H1 (cell line): ENCODE data around the gene MAPKAP1. TPM values are rescaled to one million over a fixed set of nuclear protein-coding genes. Genes with fewer than 3 reads are reported as not detected.

Experiments
- CTCF ChIA-PET: fragments of 300-600 bp; sonication (Branson Sonifier 250); formaldehyde crosslinking; loops from one replicate; lab custom pipeline; 2021; ENCODE audit not compliant: partially characterized antibody; lab: Charles Lee
- POLR2A ChIA-PET: fragments of 300-600 bp; sonication (Branson Sonifier 250); formaldehyde crosslinking; loops from one replicate; lab custom pipeline; 2021; ENCODE audit warnings: inconsistent platforms; ENCODE audit not compliant: partially characterized antibody; lab: Charles Lee
- DNase-seq, 2 experiments: peaks; one replicate each; pipeline versions ENCODE4 v3.0.0 to v3.0.0-alpha.2; 2010 to 2022; ENCODE audit warnings: low spot score in 2 of 2, low read depth in 1 of 2, mixed read lengths in 1 of 2
- FAIRE-seq: peaks from 2 replicates; lab custom pipeline; 2011; peaks lifted over from hg19 to GRCh38; lab: Jason Lieb, UNC
- H2AFZ ChIP-seq: 2 replicates; pipeline ENCODE4 v1.8.1; 2012; ENCODE audit warnings: low read length, inconsistent platforms
- H2AK5ac ChIP-seq: 2 replicates; pipeline ENCODE4 v1.6.1; 2013; ENCODE audit warnings: low read depth, low read length
- H2BK120ac ChIP-seq: replicated peaks from 2 replicates; pipeline ENCODE3; 2013; ENCODE audit warnings: low read depth, low read length, inconsistent platforms
- H2BK12ac ChIP-seq: 2 replicates; pipeline ENCODE4 v1.6.1; 2013; ENCODE audit warnings: low read depth, low read length
- H2BK15ac ChIP-seq: 2 replicates; pipeline ENCODE4 v1.6.1; 2013; ENCODE audit warnings: low read length
- H2BK20ac ChIP-seq: 2 replicates; pipeline ENCODE4 v1.6.1; 2013; ENCODE audit warnings: low read length
- H2BK5ac ChIP-seq: 2 replicates; pipeline ENCODE4 v1.6.1; 2013; ENCODE audit warnings: low read depth, low read length
- H3K14ac ChIP-seq: 2 replicates; pipeline ENCODE4 v1.6.1; 2013; ENCODE audit warnings: inconsistent platforms; ENCODE audit not compliant: insufficient read length
- H3K18ac ChIP-seq: 2 replicates; pipeline ENCODE4 v1.6.1; 2013; ENCODE audit warnings: low read length; ENCODE audit errors: extremely low read depth
- H3K23ac ChIP-seq: 2 replicates; pipeline ENCODE4 v1.6.1; 2013; ENCODE audit warnings: inconsistent platforms; ENCODE audit not compliant: insufficient read length
- H3K23me2 ChIP-seq: 2 replicates; pipeline ENCODE4 v1.6.1; 2013; ENCODE audit warnings: low read depth, low read length
- H3K27ac ChIP-seq: 2 replicates; pipeline ENCODE4 v1.6.1; 2011; ENCODE audit warnings: low read depth, low read length, inconsistent platforms
- H3K27me3 ChIP-seq, 4 experiments: replicated peaks in 1 of 4; 1 replicate in 1 of 4; 2 replicates in 3 of 4; pipeline versions ENCODE4 v1.6.1 to v1.8.1; 2011 to 2013; ENCODE audit warnings: low read length in 3 of 4, mild to moderate bottlenecking in 3 of 4, inconsistent platforms in 2 of 4, mixed read lengths in 2 of 4, moderate library complexity in 1 of 4; ENCODE audit not compliant: control insufficient read depth in 3 of 4, insufficient read depth in 3 of 4; ENCODE audit errors: extremely low read depth in 1 of 4
- H3K36me3 ChIP-seq, 4 experiments: 2 replicates each; pipeline versions ENCODE4 v1.6.1 to v1.8.1; 2011 to 2013; ENCODE audit warnings: mild to moderate bottlenecking in 4 of 4, low read length in 3 of 4, moderate library complexity in 2 of 4, control low read depth in 1 of 4, inconsistent platforms in 1 of 4; ENCODE audit not compliant: insufficient read depth in 4 of 4, control insufficient read depth in 2 of 4
- H3K4ac ChIP-seq: replicated peaks from 2 replicates; pipeline ENCODE3; 2013; ENCODE audit warnings: low read length, low read depth, mixed read lengths, inconsistent platforms; ENCODE audit not compliant: insufficient read length
- H3K4me1 ChIP-seq, 4 experiments: replicated peaks in 1 of 4; 1 replicate in 1 of 4; 2 replicates in 3 of 4; pipeline versions ENCODE4 v1.6.1 to v1.8.1; 2011 to 2013; ENCODE audit warnings: low read length in 3 of 4, inconsistent platforms in 2 of 4, mixed read lengths in 1 of 4; ENCODE audit not compliant: insufficient read depth in 4 of 4, control insufficient read depth in 3 of 4
- H3K4me2 ChIP-seq, 2 experiments: 2 replicates each; pipeline versions ENCODE4 v1.6.1 to v1.8.1; 2011 to 2013; ENCODE audit warnings: low read depth in 2 of 2, low read length in 2 of 2, control low read depth in 1 of 2, inconsistent platforms in 1 of 2, mild to moderate bottlenecking in 1 of 2; ENCODE audit not compliant: insufficient read depth in 1 of 2
- H3K4me3 ChIP-seq, 4 experiments: fragments of 200-600, 300-600 bp in 1 of 4; sonication (generic), shearing (Covaris generic), sonication (Bioruptor Twin) in 1 of 4; 2 replicates each; pipeline versions ENCODE4 v1.5.1 to v1.8.1; 2011 to 2016; ENCODE audit warnings: low read length in 4 of 4, low read depth in 3 of 4, control low read depth in 2 of 4, inconsistent platforms in 2 of 4, mild to moderate bottlenecking in 2 of 4, mixed read lengths in 1 of 4, moderate library complexity in 1 of 4; ENCODE audit not compliant: insufficient read depth in 2 of 4; ENCODE audit errors: extremely low read depth in 1 of 4
- H3K56ac ChIP-seq: replicated peaks from 2 replicates; pipeline ENCODE3; 2013; ENCODE audit warnings: low read depth, mild to moderate bottlenecking, mixed read lengths, low read length, inconsistent platforms; ENCODE audit not compliant: insufficient read length
- H3K79me1 ChIP-seq: 2 replicates; pipeline ENCODE4 v1.6.1; 2013; ENCODE audit warnings: low read depth, low read length, control low read depth
- H3K79me2 ChIP-seq, 2 experiments: 2 replicates each; pipeline versions ENCODE4 v1.6.1 to v1.8.1; 2012 to 2013; ENCODE audit warnings: low read length in 2 of 2, mild to moderate bottlenecking in 2 of 2, inconsistent platforms in 1 of 2; ENCODE audit not compliant: insufficient read depth in 2 of 2, control insufficient read depth in 1 of 2
- H3K9ac ChIP-seq, 4 experiments: replicated peaks in 1 of 4; 1 replicate in 1 of 4; 2 replicates in 3 of 4; pipeline versions ENCODE4 v1.6.1 to v1.8.1; 2011 to 2013; ENCODE audit warnings: low read depth in 3 of 4, low read length in 3 of 4, control low read depth in 2 of 4, mild to moderate bottlenecking in 2 of 4, moderate library complexity in 2 of 4, inconsistent platforms in 1 of 4; ENCODE audit errors: extremely low read depth in 1 of 4
- H3K9me3 ChIP-seq, 2 experiments: 2 replicates each; pipeline versions ENCODE4 v1.6.1 to v1.8.1; 2012 to 2013; ENCODE audit warnings: mild to moderate bottlenecking in 2 of 2, moderate library complexity in 2 of 2, control low read depth in 1 of 2, inconsistent platforms in 1 of 2, low read depth in 1 of 2, low read length in 1 of 2, mixed read lengths in 1 of 2; ENCODE audit not compliant: insufficient read depth in 2 of 2
- H4K20me1 ChIP-seq, 2 experiments: replicated peaks in 1 of 2; 2 replicates each; pipeline versions ENCODE3 to v1.8.1; 2011 to 2013; ENCODE audit warnings: inconsistent platforms in 2 of 2, low read length in 2 of 2, mild to moderate bottlenecking in 1 of 2; ENCODE audit not compliant: insufficient read depth in 2 of 2, control insufficient read depth in 1 of 2
- H4K5ac ChIP-seq: 2 replicates; pipeline ENCODE4 v1.6.1; 2013; ENCODE audit warnings: low read length, low read depth, mixed read lengths, inconsistent platforms; ENCODE audit not compliant: insufficient read length
- H4K8ac ChIP-seq: 2 replicates; pipeline ENCODE4 v1.8.0; 2013; ENCODE audit warnings: mild to moderate bottlenecking, moderate library complexity, low read length, inconsistent platforms; ENCODE audit not compliant: insufficient read depth; ENCODE audit errors: extremely low read depth
- H4K91ac ChIP-seq: replicated peaks from 2 replicates; pipeline ENCODE3; 2013; ENCODE audit warnings: low read length, mixed read lengths, inconsistent platforms; ENCODE audit not compliant: insufficient read length
- CHD2 ChIP-seq: IDR thresholded peaks from 2 replicates; pipeline ENCODE4 v1.6.1; 2012; ENCODE audit warnings: low read length, improper control_type of control experiment
- CTBP2 ChIP-seq: IDR thresholded peaks from 2 replicates; pipeline ENCODE4 v1.7.0; 2011; ENCODE audit warnings: borderline replicate concordance, mild to moderate bottlenecking, moderate library complexity, mixed read lengths, low read length; ENCODE audit not compliant: insufficient read depth, insufficient read length
- GTF2F1 ChIP-seq: IDR thresholded peaks from 2 replicates; pipeline ENCODE4 v1.6.1; 2012; ENCODE audit warnings: low read depth, low read length, improper control_type of control experiment, borderline replicate concordance
- HDAC2 ChIP-seq, 2 experiments: fragments of 300-600 bp in 1 of 2; sonication (generic) in 1 of 2; IDR thresholded peaks; 2 replicates each; pipeline ENCODE4 v1.6.1; 2011 to 2012; ENCODE audit warnings: low read depth in 2 of 2, low read length in 2 of 2, mild to moderate bottlenecking in 2 of 2, moderate library complexity in 2 of 2, borderline replicate concordance in 1 of 2, inconsistent platforms in 1 of 2
- MAFK ChIP-seq: IDR thresholded peaks from 2 replicates; pipeline ENCODE4 v1.6.1; 2012; ENCODE audit warnings: low read depth, mild to moderate bottlenecking, improper control_type of control experiment, low read length
- PHF8 ChIP-seq: fragments of 200-600 bp; sonication (generic); conservative IDR thresholded peaks from 2 replicates; pipeline ENCODE4 v1.7.1; 2012; ENCODE audit warnings: low read depth, mild to moderate bottlenecking, inconsistent platforms, low read length, moderate library complexity
- RFX5 ChIP-seq: IDR thresholded peaks from 2 replicates; pipeline ENCODE4 v1.6.1; 2011; ENCODE audit warnings: low read depth, low read length, improper control_type of control experiment, borderline replicate concordance
- SUZ12 ChIP-seq: fragments of 200-600 bp; sonication (generic); IDR thresholded peaks from 2 replicates; pipeline ENCODE4 v1.6.1; 2012; ENCODE audit warnings: mild to moderate bottlenecking, inconsistent platforms, low read length, moderate library complexity, mixed read lengths
- TAF7 ChIP-seq: optimal IDR thresholded peaks from 2 replicates; pipeline ENCODE3; 2011; ENCODE audit warnings: low read depth, mild to moderate bottlenecking, inconsistent platforms, low read length, moderate library complexity, borderline replicate concordance
- TBP ChIP-seq: IDR thresholded peaks from 2 replicates; pipeline ENCODE4 v1.6.1; 2011; ENCODE audit warnings: low read depth, low read length, improper control_type of control experiment
- TEAD4 ChIP-seq: IDR thresholded peaks from 2 replicates; pipeline ENCODE4 v1.6.1; 2012; ENCODE audit warnings: low read depth, low read length, inconsistent platforms, mixed read lengths
- WGBS, 2 experiments: shearing (Covaris generic) in 1 of 2; methylation state at CpG; one replicate each; pipeline versions ENCODE4 v1.1.6 to v1.1.7; 2013 to 2015; ENCODE audit warnings: low lambda C conversion rate in 2 of 2, mixed read lengths in 2 of 2, inconsistent platforms in 1 of 2, low coverage in 1 of 2, missing lambda C conversion rate in 1 of 2; ENCODE audit not compliant: insufficient replicate concordance in 2 of 2, insufficient coverage in 1 of 2, insufficient read length in 1 of 2; ENCODE audit errors: extremely low coverage in 1 of 2, missing lambda C conversion rate in 1 of 2; 5-methylcytosine and 5-hydroxymethylcytosine counted together
- polyA plus RNA-seq, 7 experiments: library from polyadenylated mRNA; depleted of rRNA in 3 of 7; stranded (reverse) in 5 of 7; unstranded in 2 of 7; fragments of >200 nt in 5 of 7; fragments of 200-250 nt in 2 of 7; gene quantifications; 1 replicate in 5 of 7; 2 replicates in 1 of 7; 4 replicates in 1 of 7; pipeline versions ENCODE4 v1.2.1 to v1.2.3, GENCODE V29; 2011 to 2013; ENCODE audit warnings: missing spikeins in 2 of 7, mixed read lengths in 2 of 7
- total RNA-seq: library from RNA; stranded (reverse); fragmentation: NEBNext Ultra II Directional; extraction: Animal tissue kit (Norgen Biotek cat#: 25700); gene quantifications from 2 replicates; pipeline ENCODE4 v1.2.1, GENCODE V29; 2021
- TF ChIP-seq, protein P1 (sequence below): IDR thresholded peaks from 2 replicates; pipeline ENCODE4 v1.6.1; 2011; ENCODE audit warnings: low read depth, mild to moderate bottlenecking, low read length; ENCODE audit not compliant: insufficient read depth

The MAPKAP1 gene
- total and polyA plus RNA-seq, 2 of the 8 experiments (the other 6 are each of a cell fraction or from before 2014, with no cell fraction given), result 79.2 to 140 TPM

- Histone ChIP-seq H3K4ac (no peak overlapping the region), H2BK20ac (peak overlapping the region; percentile 66; the same call in 1 of the 2 replicates), H3K23ac (no peak overlapping the region), H3K4me2 (peak overlapping the region in 1 of 2 experiments; percentile 16; a peak in 2 of 4 replicates), H3K27ac (peak overlapping the region; percentile 51; the same call in 1 of the 2 replicates), H3K18ac (no peak overlapping the region), H2AK5ac (no peak overlapping the region; the same call in 1 of the 2 replicates), H4K8ac (no peak overlapping the region), H2BK12ac (no peak overlapping the region; the same call in 1 of the 2 replicates), H2BK5ac (0 out of 2 replicates have a peak overlapping the region, but pooled peaks have one; percentile 45), H3K4me1 (peaks cover 3 to 28% (median 27%) of the 10 kb centered on the region in 4 experiments; a peak in 6 of 7 replicates), H3K56ac (no peak overlapping the region), H3K9me3 (no peaks in the 10 kb centered on the region), H3K14ac (no peak overlapping the region), H3K36me3 (no peaks in the 10 kb centered on the region), H3K79me2 (peaks cover 0 to 67% of the 10 kb centered on the region in 2 experiments; a peak in 2 of 4 replicates), H3K79me1 (peaks cover 2% of the 10 kb centered on the region; the same call in 1 of the 2 replicates), H2BK15ac (no peak overlapping the region), H3K4me3 (no peak overlapping the region), H4K91ac (no peak overlapping the region), H3K27me3 (no peaks in the 10 kb centered on the region), H3K9ac (no peak overlapping the region), H2BK120ac (no peak overlapping the region), H3K23me2 (no peaks in the 10 kb centered on the region), H4K20me1 (no peaks in the 10 kb centered on the region), H4K5ac (no peak overlapping the region), H2AFZ (no peak overlapping the region)
- FAIRE-seq (no peak), DNase-seq (no peak)
- 37% methylated on average over 3 of the region's 3 CpGs; no CpG with 5 or more reads in 1 of the 2 experiments for WGBS, 2 experiments
- ChIA-PET CTCF (no interaction called here), POLR2A (no interaction called here)
- no peak for TF ChIP-seq TAF7
- TF ChIP-seq GTF2F1, result no peak
- TF ChIP-seq MAFK, result no peak
- no peak for TF ChIP-seq RFX5
- TF ChIP-seq SUZ12, result no peak
- no peak for TF ChIP-seq HDAC2 (IDR thresholded peaks at IDR 0.05; ENCODE audit: borderline replicate concordance in 1 of 2, low read depth in 2 of 2, low read length in 2 of 2)
- no peak for TF ChIP-seq TBP
- TF ChIP-seq TEAD4, result no peak
- no peak for TF ChIP-seq CHD2
- TF ChIP-seq CTBP2, result no peak
- TF ChIP-seq PHF8, result no peak
- TF ChIP-seq, protein P1, sequence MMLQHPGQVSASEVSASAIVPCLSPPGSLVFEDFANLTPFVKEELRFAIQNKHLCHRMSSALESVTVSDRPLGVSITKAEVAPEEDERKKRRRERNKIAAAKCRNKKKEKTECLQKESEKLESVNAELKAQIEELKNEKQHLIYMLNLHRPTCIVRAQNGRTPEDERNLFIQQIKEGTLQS, result no peak
These were observed 56.7 kb downstream of the MAPKAP1 start for GRCh38 chr9:125650271-125650737.
